ENCODE data around the gene MALAT1. TPM values are rescaled to one million over a fixed set of nuclear protein-coding genes. Genes with fewer than 3 reads are reported as not detected.

Gene MALAT1
- total and polyA plus RNA-seq, 2 of the 13 experiments (the other 11 are each of a cell fraction or from before 2014, with no cell fraction given), result 143 to 1,237 TPM

DNA sequence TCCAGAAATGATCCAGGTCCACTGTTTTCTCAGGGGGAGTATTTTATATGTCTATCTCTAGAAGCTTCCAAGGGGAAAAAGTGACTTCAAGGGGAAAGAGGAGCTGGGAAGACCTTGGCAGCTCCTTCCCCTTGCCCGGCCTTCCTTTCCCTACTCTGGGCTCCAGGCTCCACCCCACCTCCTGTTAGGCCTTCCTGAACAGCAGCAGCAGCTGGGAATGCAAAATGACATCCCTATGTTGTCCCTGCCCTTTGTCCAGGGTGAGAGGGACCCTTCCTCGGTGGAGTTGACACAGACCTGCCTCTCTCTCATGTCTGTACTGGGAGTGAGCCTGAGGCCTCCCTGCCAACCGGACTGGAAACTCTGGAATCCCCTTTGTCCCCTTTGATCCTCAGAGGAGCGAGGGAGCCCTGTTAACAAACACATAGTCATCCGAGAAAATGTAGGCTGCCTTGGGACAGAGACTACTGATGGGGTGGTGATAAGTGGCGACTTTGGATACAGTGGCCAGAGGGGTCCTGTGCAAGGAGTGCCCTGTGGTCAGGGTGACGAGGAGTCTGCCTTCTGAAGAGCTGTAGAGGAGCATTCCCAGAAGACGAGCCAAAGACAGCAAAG, 9.0 kb upstream of the MALAT1 start (continued):
- no peak for TF ChIP-seq ZNF704 (CRISPR knock-in tag; IDR thresholded peaks at IDR 0.05; ENCODE audit: borderline replicate concordance)
- peak; percentile 19; the same call in 1 of the 2 replicates for TF ChIP-seq HIVEP1 (CRISPR knock-in tag; IDR thresholded peaks at IDR 0.05)
- TF ChIP-seq RFXANK (CRISPR knock-in tag; IDR thresholded peaks at IDR 0.05), result no peak
- TF ChIP-seq MEF2D (CRISPR knock-in tag; IDR thresholded peaks at IDR 0.05), result 0 out of 2 replicates have a peak, but pooled peaks have one; percentile 26
- no peak for TF ChIP-seq FOXA1 (IDR thresholded peaks at IDR 0.05)
- peak; percentile 80 for TF ChIP-seq FOXA1 (CRISPR knock-in tag; IDR thresholded peaks at IDR 0.05)
- 0 out of 2 replicates have a peak, but pooled peaks have one; percentile 17 for TF ChIP-seq SMC3 (IDR thresholded peaks at IDR 0.05; ENCODE audit: low read length)
- peak; percentile 53 for TF ChIP-seq ZNF687 (CRISPR knock-in tag; IDR thresholded peaks at IDR 0.05)
- TF ChIP-seq TRAFD1 (CRISPR knock-in tag; IDR thresholded peaks at IDR 0.05; ENCODE audit: borderline replicate concordance), result no peak
- peak; percentile 17; the same call in 1 of the 2 replicates for TF ChIP-seq MYC (CRISPR knock-in tag; IDR thresholded peaks at IDR 0.05; ENCODE audit: borderline replicate concordance)
- TF ChIP-seq, protein P1, sequence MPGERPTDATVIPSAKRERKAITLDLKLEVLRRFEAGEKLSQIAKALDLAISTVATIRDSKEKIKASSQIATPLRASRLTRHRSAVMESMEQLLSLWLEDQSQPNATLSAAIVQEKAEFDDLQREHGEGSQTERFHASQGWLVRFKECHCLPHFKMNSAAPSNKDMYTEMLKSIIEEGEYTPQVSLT (CRISPR knock-in tag; IDR thresholded peaks at IDR 0.05; ENCODE audit: borderline replicate concordance, low read depth), result no peak
- peak; percentile 25 to 72; a peak in 3 of 4 replicates for TF ChIP-seq EP300 (IDR thresholded peaks at IDR 0.05; ENCODE audit: low read depth in 2 of 2, low read length in 2 of 2)
- TF ChIP-seq EP300 (CRISPR knock-in tag; IDR thresholded peaks at IDR 0.05; ENCODE audit: borderline replicate concordance), result peak; percentile 12; the same call in 1 of the 2 replicates
- 0 out of 2 replicates have a peak, but pooled peaks have one; percentile 42 for TF ChIP-seq EEA1 (CRISPR knock-in tag; IDR thresholded peaks at IDR 0.05; ENCODE audit: borderline replicate concordance)
- TF ChIP-seq, protein P2, sequence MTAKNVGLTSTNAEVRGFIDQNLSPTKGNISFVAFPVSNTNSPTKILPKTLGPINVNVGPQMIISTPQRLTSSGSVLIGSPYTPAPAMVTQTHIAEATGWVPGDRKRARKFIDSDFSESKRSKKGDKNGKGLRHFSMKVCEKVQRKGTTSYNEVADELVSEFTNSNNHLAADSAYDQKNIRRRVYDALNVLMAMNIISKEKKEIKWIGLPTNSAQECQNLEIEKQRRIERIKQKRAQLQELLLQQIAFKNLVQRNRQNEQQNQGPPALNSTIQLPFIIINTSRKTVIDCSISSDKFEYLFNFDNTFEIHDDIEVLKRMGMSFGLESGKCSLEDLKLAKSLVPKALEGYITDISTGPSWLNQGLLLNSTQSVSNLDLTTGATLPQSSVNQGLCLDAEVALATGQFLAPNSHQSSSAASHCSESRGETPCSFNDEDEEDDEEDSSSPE (CRISPR knock-in tag; IDR thresholded peaks at IDR 0.05), result no peak
- TF ChIP-seq STAT5B (CRISPR knock-in tag; IDR thresholded peaks at IDR 0.05), result no peak
- 0 out of 2 replicates have a peak, but pooled peaks have one; percentile 9 for TF ChIP-seq ZNF782 (CRISPR knock-in tag; IDR thresholded peaks at IDR 0.05; ENCODE audit: borderline replicate concordance)
- TF ChIP-seq ZNF441 (CRISPR knock-in tag; IDR thresholded peaks at IDR 0.05; ENCODE audit: borderline replicate concordance), result peak; percentile 63; the same call in 1 of the 2 replicates
- TF ChIP-seq, protein P3, sequence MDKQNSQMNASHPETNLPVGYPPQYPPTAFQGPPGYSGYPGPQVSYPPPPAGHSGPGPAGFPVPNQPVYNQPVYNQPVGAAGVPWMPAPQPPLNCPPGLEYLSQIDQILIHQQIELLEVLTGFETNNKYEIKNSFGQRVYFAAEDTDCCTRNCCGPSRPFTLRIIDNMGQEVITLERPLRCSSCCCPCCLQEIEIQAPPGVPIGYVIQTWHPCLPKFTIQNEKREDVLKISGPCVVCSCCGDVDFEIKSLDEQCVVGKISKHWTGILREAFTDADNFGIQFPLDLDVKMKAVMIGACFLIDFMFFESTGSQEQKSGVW (CRISPR knock-in tag; IDR thresholded peaks at IDR 0.05; ENCODE audit: borderline replicate concordance), result no peak
- no peak for TF ChIP-seq ZNF207 (IDR thresholded peaks at IDR 0.05; ENCODE audit: borderline replicate concordance)

Measured in HepG2 (cell line).